DOHH2 (cell line): ENCODE data around the gene RRM1.

Experiments
- H3F3A ChIP-seq: fragments of 200-600 bp; sonication (generic), shearing (Covaris generic); 2 replicates; pipeline ENCODE4 v1.6.0; 2016; ENCODE audit warnings: antibody characterized with exemption, mild to moderate bottlenecking; ENCODE audit not compliant: control insufficient read depth, insufficient read depth
- H3K27ac ChIP-seq: fragments of 200-600 bp; sonication (generic); 2 replicates; pipeline ENCODE4 v1.5.1; 2014; ENCODE audit warnings: low read depth, mild to moderate bottlenecking, low read length, moderate library complexity
- H3K27me3 ChIP-seq: fragments of 200-600 bp; sonication (generic); 2 replicates; pipeline ENCODE4 v1.6.1; 2014; ENCODE audit warnings: mild to moderate bottlenecking, low read length, mixed read lengths; ENCODE audit not compliant: control insufficient read depth
- H3K36me3 ChIP-seq: fragments of 200-600 bp; sonication (generic); 2 replicates; pipeline ENCODE4 v1.6.1; 2014; ENCODE audit warnings: mild to moderate bottlenecking, low read length, moderate library complexity, mixed read lengths; ENCODE audit not compliant: control insufficient read depth
- H3K4me1 ChIP-seq: fragments of 200-600 bp; sonication (generic); 2 replicates; pipeline ENCODE4 v1.6.1; 2014; ENCODE audit warnings: mild to moderate bottlenecking, low read length, mixed read lengths; ENCODE audit not compliant: control insufficient read depth
- H3K4me2 ChIP-seq: fragments of 200-600 bp; sonication (generic); 2 replicates; pipeline ENCODE4 v1.6.0; 2014; ENCODE audit warnings: mild to moderate bottlenecking, low read length, moderate library complexity
- H3K4me3 ChIP-seq: fragments of 200-600 bp; sonication (generic); 2 replicates; pipeline ENCODE4 v1.5.1; 2014; ENCODE audit warnings: mild to moderate bottlenecking, low read length, mixed read lengths
- H3K79me2 ChIP-seq: fragments of 200-600 bp; sonication (generic); 2 replicates; pipeline ENCODE4 v1.6.1; 2014; ENCODE audit warnings: mild to moderate bottlenecking, low read length, mixed read lengths; ENCODE audit not compliant: control insufficient read depth
- H3K9me2 ChIP-seq: fragments of 200-600 bp; sonication (generic); replicated peaks from 2 replicates; pipeline ENCODE4 v1.6.1; 2014; ENCODE audit warnings: mild to moderate bottlenecking, low read length, mixed read lengths; ENCODE audit not compliant: control insufficient read depth
- H3K9me3 ChIP-seq: fragments of 200-600 bp; sonication (generic); 2 replicates; pipeline ENCODE4 v1.6.1; 2014; ENCODE audit warnings: antibody characterized with exemption, low read length, mixed read lengths; ENCODE audit not compliant: control insufficient read depth, insufficient read depth
- H4K20me1 ChIP-seq: fragments of 200-600 bp; sonication (generic); 2 replicates; pipeline ENCODE4 v1.6.0; 2014; ENCODE audit warnings: low read depth, mild to moderate bottlenecking, antibody characterized with exemption, low read length, moderate library complexity; ENCODE audit not compliant: control insufficient read depth, insufficient read depth
- EZH2phosphoT487 ChIP-seq: fragments of 200-600 bp; sonication (generic); IDR thresholded peaks from 2 replicates; pipeline ENCODE4 v1.6.1; 2017; ENCODE audit warnings: borderline replicate concordance, mild to moderate bottlenecking, antibody characterized with exemption, low read length, moderate library complexity, mixed read lengths
- TF ChIP-seq, protein P1 (sequence below): fragments of 200-600 bp; sonication (generic); IDR thresholded peaks from one replicate; pipeline ENCODE4 v1.5.1; 2014; ENCODE audit warnings: antibody characterized with exemption, mild to moderate bottlenecking, low read depth, low read length; ENCODE audit not compliant: poor library complexity, severe bottlenecking

Gene RRM1

DNA sequence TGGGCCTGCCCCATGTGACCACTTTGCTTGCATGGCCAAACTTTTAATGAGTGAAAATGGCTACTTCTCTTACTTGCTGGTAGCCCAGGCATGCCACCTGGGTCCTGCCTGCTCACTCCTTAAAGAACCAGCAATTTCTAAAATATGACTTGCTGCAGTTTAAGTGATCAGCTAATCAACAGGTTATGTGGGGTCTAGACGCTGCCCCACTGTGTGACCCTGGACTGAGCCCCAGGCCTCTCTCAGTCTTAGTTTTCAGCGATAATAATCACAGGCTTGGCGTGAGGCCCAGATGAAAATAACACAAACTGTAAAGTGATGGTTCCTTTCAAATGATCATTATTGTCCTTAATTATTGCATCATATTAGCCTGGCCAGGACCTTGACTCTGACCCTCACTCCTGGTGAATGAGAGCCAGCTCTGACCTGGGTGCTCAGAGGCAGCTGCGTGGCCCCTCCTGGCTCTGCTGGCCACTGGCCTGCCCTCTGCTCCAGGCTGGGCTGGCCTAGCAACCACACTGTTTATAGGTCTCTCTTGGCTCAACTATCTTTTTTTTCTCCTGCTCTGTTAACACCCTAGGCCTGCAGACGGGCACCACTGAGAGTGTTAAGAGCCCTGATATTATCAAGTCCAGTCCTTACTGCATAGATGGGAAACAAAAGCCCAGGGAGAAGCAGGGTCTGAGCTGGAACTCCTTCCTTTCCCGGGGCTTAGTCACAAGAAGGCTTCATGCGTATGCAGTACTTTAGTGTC is 89.7 kb downstream of the RRM1 start:
- Histone ChIP-seq H4K20me1 (no peaks in the 10 kb centered on the region), H3K36me3 (no peaks in the 10 kb centered on the region), H3K9me2 (no peaks in the 10 kb centered on the region), H3K4me3 (no peak overlapping the region), H3K4me1 (peaks cover 5% of the 10 kb centered on the region), H3K4me2 (no peak overlapping the region), H3K9me3 (no peaks in the 10 kb centered on the region), H3K27ac (no peak overlapping the region), H3K27me3 (peaks cover 9% of the 10 kb centered on the region), H3K79me2 (no peaks in the 10 kb centered on the region), H3F3A (no peaks in the 10 kb centered on the region)
- TF ChIP-seq, protein P1, sequence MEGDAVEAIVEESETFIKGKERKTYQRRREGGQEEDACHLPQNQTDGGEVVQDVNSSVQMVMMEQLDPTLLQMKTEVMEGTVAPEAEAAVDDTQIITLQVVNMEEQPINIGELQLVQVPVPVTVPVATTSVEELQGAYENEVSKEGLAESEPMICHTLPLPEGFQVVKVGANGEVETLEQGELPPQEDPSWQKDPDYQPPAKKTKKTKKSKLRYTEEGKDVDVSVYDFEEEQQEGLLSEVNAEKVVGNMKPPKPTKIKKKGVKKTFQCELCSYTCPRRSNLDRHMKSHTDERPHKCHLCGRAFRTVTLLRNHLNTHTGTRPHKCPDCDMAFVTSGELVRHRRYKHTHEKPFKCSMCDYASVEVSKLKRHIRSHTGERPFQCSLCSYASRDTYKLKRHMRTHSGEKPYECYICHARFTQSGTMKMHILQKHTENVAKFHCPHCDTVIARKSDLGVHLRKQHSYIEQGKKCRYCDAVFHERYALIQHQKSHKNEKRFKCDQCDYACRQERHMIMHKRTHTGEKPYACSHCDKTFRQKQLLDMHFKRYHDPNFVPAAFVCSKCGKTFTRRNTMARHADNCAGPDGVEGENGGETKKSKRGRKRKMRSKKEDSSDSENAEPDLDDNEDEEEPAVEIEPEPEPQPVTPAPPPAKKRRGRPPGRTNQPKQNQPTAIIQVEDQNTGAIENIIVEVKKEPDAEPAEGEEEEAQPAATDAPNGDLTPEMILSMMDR = no peak
- no peak for TF ChIP-seq EZH2phosphoT487

DNA sequence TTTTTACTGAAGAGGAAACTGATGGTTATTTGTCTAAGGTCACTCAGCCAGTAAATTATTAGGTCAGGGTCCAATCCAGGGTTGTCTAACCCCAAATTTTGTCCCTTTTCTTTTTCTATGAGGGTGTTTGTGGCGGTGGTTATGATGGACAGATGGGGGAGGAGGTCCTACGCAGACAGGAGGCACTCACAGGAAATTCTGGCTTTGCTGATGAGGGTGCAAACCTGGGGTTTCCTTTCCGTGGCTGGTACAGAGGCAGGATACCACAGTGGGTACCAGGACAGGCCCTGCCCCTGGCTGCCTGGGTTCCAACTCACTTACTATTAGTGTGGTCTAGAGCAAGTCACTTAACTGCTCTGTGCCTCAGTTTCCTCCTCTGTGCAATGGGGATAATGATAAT is 91.0 kb downstream of the RRM1 start:
- Histone ChIP-seq H3K27ac (no peak overlapping the region), H3K79me2 (no peaks in the 10 kb centered on the region), H3F3A (no peaks in the 10 kb centered on the region), H3K9me3 (no peaks in the 10 kb centered on the region), H3K4me3 (no peak overlapping the region), H3K36me3 (no peaks in the 10 kb centered on the region), H3K4me1 (peaks cover 5% of the 10 kb centered on the region), H4K20me1 (no peaks in the 10 kb centered on the region), H3K4me2 (no peak overlapping the region), H3K27me3 (peaks cover 9% of the 10 kb centered on the region), H3K9me2 (no peaks in the 10 kb centered on the region)
- TF ChIP-seq, protein P1 = no peak
- no peak for TF ChIP-seq EZH2phosphoT487

DNA sequence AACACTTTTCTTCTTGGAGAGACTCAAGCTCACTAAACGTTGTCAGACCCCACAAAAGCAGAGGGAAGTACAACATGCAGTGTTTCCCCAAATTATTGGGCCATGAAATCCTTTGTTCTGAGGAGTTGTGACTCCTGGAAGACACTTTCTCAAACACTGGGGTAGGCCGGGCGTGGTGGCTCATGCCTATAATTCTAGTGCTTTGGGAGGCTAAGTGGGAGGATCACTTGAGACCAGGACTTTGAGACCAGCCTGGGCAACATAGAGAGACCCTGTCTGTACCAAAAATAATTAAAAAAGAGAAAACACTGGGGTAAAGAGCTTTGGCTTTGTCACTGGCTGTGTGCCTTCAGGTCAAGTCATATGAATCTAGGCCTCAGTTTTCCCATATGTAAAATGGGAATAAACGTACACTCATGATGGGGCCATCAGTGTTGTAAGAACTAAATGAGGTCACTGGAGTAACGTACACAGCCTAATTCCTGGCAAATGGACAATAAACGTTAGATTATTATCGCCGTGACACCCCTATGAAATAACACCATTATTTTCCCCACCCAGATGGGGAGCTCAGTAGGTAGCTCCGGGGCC is 92.0 kb downstream of the RRM1 start:
- Histone ChIP-seq H3K9me2 (no peaks in the 10 kb centered on the region), H4K20me1 (no peaks in the 10 kb centered on the region), H3K36me3 (no peaks in the 10 kb centered on the region), H3K27ac (no peak overlapping the region), H3K4me3 (peak overlapping the region; percentile 71), H3K27me3 (peaks cover 9% of the 10 kb centered on the region), H3K4me2 (peak overlapping the region; percentile 90), H3K4me1 (peaks cover 5% of the 10 kb centered on the region), H3F3A (no peaks in the 10 kb centered on the region), H3K79me2 (no peaks in the 10 kb centered on the region), H3K9me3 (no peaks in the 10 kb centered on the region)
- TF ChIP-seq, protein P1 = no peak
- no peak for TF ChIP-seq EZH2phosphoT487
